Activated T-cell treated with anti-CD3 and anti-CD28 coated beads, Interleukin-2, amount 50 U/mL, for 4 hours (primary cell): ENCODE results near the gene TRAK2. TPM values are rescaled to one million over a fixed set of nuclear protein-coding genes. Genes with fewer than 3 reads are reported as not detected.
"Not testable (repeated sequence)": the region's sequence is repeated elsewhere in the genome, so short reads cannot be mapped to it uniquely, and the experiment has no call there.

ENCODE experiments used
- ATAC-seq, 2 donors: fragments of 200-7000 bp; cut with Tn5 transposase; one replicate each; pipeline ENCODE4 v1.10.0; 2021
- DNase-seq: peaks from one replicate; pipeline ENCODE4 v3.0.0-alpha.2; 2020
- H3K27me3 Mint-ChIP-seq: one replicate; pipeline ENCODE4 v1.8.0; 2021; ENCODE audit warnings: low read depth, mixed read lengths
- H3K36me3 Mint-ChIP-seq: one replicate; pipeline ENCODE4 v1.8.0; 2022; ENCODE audit warnings: mixed read lengths; ENCODE audit not compliant: insufficient read depth
- H3K4me1 Mint-ChIP-seq: one replicate; pipeline ENCODE4 v1.8.0; 2021; ENCODE audit warnings: low read depth, mixed read lengths
- H3K4me3 Mint-ChIP-seq: one replicate; pipeline ENCODE4 v1.8.0; 2021; ENCODE audit warnings: mild to moderate bottlenecking, moderate library complexity, mixed read lengths
- H3K9me3 Mint-ChIP-seq: one replicate; pipeline ENCODE4 v1.8.0; 2021; ENCODE audit warnings: mixed read lengths
- total RNA-seq, 3 donors: library from RNA; stranded (reverse); gene quantifications; one replicate each; pipeline ENCODE4 v1.2.1, GENCODE V29; 2021

The TRAK2 gene
- 10 to 100 TPM; 18.1 to 18.4 (median 18.4) TPM for total RNA-seq

DNA sequence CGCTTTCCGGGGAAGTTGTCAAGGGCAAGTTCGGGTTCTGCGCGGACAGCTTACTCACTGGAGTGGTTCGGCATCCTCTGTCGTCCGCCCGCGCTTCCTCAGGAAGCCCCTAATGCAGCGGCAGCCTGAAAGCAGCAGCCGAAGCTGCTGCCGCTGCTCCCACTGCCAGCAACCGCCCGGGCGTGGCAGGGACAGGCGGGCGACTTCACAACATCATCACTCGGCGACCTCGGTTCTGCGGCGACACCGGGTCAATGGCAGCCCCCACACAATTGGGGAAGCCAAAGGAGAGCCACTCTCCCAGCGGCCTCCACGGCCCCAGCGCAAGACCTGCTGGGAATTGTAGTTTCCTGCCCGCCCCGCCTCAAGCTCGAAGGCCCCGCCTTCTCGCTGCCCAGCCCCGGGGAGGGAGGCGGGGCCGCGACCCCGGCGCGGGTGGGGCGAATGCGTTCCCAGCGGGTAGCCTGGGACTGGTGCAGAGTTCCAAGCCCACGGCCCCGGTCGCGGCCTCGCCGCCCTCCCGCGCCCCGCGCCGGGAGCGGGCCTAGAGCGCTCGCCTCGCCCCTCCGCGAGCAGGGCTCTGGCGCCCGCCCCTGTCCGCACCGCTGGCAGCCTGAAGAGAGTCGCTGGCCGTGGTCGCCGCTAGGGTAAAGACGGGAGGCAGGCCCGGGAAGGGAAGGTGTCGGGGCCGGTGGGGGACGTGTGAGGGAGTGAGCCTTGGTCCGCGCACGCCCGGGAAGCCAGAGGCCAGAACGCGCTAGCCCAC lies at the start of gene TRAK2, which contains the start of gene STRADB:
Gene TRAK2, minus strand, starts transcription at position 167 of the 766 bp plus-strand sequence. CDS start 30,951 bp downstream, outside the sequence.
Gene STRADB, plus strand, starts transcription at position 449 of the 766 bp plus-strand sequence. CDS start 3,101 bp downstream, outside the sequence.
- ATAC-seq = peak; percentile 91
- peak within 1 kb of the TSS; percentile 95 for H3K4me3 Mint-ChIP-seq
- H3K36me3 Mint-ChIP-seq = peaks cover 5% of the 10 kb centered on the region
- peak; percentile 91 for DNase-seq
- peaks cover 44% of the 10 kb centered on the region for H3K4me1 Mint-ChIP-seq
- no peaks in the 10 kb centered on the region for H3K27me3 Mint-ChIP-seq
- no peaks in the 10 kb centered on the region for H3K9me3 Mint-ChIP-seq

GRCh38 chr2:201500534-201500933 lies 49.3 kb upstream of the TRAK2 start:
- H3K9me3 Mint-ChIP-seq = peaks cover 20% of the 10 kb centered on the region
- DNase-seq = no peak
- H3K36me3 Mint-ChIP-seq = peaks cover 6% of the 10 kb centered on the region
- ATAC-seq = no peak
- no peaks in the 10 kb centered on the region for H3K4me1 Mint-ChIP-seq
- H3K27me3 Mint-ChIP-seq = no peaks in the 10 kb centered on the region
- no peak overlapping the region for H3K4me3 Mint-ChIP-seq

DNA sequence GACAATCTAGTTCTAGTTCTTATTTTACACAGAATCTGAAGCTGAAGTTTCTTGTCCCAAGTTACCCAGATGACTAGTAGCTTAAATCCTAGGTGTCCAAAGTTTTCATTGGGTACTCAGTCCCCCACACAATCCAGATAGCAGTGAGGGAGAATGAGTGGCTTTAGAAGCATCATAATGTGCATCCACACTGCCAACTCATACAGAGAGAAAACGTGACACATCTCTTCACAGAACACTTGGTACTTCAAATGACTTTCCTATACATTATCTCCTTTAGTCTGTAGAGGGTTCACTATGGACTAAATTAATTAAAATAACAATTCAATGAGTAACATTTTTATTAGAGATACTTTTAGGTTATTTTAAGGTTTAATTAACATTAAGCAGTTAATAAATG lies 45.5 kb upstream of the TRAK2 start:
- Mint-ChIP-seq H3K4me3 (no peak overlapping the region), H3K9me3 (peaks cover 4% of the 10 kb centered on the region), H3K4me1 (no peaks in the 10 kb centered on the region), H3K27me3 (no peaks in the 10 kb centered on the region), H3K36me3 (peaks cover 3% of the 10 kb centered on the region)
- DNase-seq (no peak), ATAC-seq (no peak)

GRCh38 chr2:201490291-201490690 lies 39.0 kb upstream of the TRAK2 start:
- no peaks in the 10 kb centered on the region for H3K4me1 Mint-ChIP-seq
- no peaks in the 10 kb centered on the region for H3K36me3 Mint-ChIP-seq
- no peak overlapping the region for H3K4me3 Mint-ChIP-seq
- ATAC-seq = no peak
- DNase-seq = no peak
- no peaks in the 10 kb centered on the region for H3K27me3 Mint-ChIP-seq
- H3K9me3 Mint-ChIP-seq = no peaks in the 10 kb centered on the region

- H3K27me3 Mint-ChIP-seq = no peaks in the 10 kb centered on the region
- no peaks in the 10 kb centered on the region for H3K4me1 Mint-ChIP-seq
- peaks cover 5% of the 10 kb centered on the region for H3K36me3 Mint-ChIP-seq
- no peak for ATAC-seq
- DNase-seq = no peak
- no peak overlapping the region for H3K4me3 Mint-ChIP-seq
- no peaks in the 10 kb centered on the region for H3K9me3 Mint-ChIP-seq
Measured at GRCh38 chr2:201484805-201485204, 33.5 kb upstream of the TRAK2 start.

DNA sequence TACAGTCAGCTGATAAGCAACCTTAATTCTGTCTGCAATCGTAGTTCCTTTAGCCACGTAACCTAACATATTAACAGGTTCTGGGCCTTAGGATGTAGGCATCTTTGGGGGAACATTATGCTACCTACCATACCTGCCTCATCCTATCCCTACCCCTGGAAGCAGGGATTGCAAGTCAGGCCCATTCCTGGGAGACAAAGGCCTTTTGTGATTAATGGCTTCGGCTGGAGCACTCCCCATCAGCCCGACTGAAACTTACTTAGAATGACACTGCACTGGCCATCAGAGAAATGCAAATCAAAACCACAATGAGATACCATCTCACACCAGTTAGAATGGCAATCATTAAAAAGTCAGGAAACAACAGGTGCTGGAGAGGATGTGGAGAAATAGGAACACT lies 32.5 kb upstream of the TRAK2 start:
- not testable (repeated sequence) for H3K4me3 Mint-ChIP-seq, ATAC-seq, H3K9me3 Mint-ChIP-seq, H3K36me3 Mint-ChIP-seq, H3K4me1 Mint-ChIP-seq, H3K27me3 Mint-ChIP-seq, DNase-seq

GRCh38 chr2:201483342-201483741 lies 32.1 kb upstream of the TRAK2 start:
- Mint-ChIP-seq H3K4me1 (no peaks in the 10 kb centered on the region), H3K36me3 (peaks cover 7% of the 10 kb centered on the region), H3K27me3 (no peaks in the 10 kb centered on the region), H3K9me3 (no peaks in the 10 kb centered on the region), H3K4me3 (no peak overlapping the region)
- ATAC-seq (no peak), DNase-seq (no peak)

GRCh38 chr2:201482543-201482942 lies 31.3 kb upstream of the TRAK2 start:
- no peak for ATAC-seq
- H3K9me3 Mint-ChIP-seq = no peaks in the 10 kb centered on the region
- H3K36me3 Mint-ChIP-seq = peaks cover 9% of the 10 kb centered on the region
- no peak for DNase-seq
- no peaks in the 10 kb centered on the region for H3K4me1 Mint-ChIP-seq
- H3K27me3 Mint-ChIP-seq = no peaks in the 10 kb centered on the region
- H3K4me3 Mint-ChIP-seq = no peak overlapping the region

DNA sequence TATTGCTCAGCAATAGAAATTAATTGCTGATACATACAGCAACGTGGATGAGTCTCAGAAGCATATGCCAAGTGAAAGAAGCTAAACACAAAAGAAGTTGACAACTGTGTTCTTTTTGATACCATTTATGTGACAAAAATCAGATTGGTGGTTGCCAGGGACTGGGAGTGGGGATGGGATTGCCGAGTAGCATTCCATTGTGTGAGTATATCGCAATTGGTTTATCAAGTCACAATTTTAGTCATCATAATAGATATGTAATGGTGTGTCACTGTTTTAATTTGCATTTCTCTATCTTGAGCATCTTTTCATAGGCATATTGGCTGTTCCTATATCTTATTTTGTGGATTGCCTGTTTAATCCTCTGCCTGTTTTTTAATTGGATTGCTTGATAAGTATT lies 21.2 kb upstream of the TRAK2 start:
- ATAC-seq = no peak
- Mint-ChIP-seq H3K4me3 (no peak overlapping the region), H3K9me3 (no peaks in the 10 kb centered on the region)

DNA sequence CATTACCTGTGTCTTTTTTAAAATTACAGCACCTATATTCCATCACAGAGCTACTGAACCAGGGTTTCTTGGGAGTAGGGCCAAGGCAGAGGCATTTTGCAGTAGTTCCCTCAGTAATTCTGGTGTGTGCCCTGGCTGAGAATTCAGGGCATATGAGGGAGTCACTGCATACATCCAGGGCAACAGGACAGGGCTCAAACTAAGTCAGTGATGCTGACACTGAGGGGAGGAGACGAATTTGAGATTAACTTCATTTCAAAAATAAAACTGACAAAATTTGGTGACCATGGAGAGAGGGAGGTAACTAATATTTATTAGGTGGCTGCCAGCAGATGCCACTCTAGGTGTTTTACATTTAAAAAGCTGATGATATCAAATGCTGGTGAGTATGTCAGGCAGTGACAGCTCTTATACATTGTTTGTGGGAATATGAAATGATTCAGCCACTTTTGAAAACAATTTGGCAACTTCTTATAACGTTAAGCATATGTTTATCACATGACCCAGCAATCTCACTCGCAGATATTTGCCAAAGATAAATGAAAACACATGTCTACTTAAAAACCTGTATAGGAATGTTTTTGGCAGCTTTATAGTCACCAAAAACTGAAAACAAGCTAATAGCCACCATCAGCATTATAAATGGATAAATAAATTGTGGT lies 20.6 kb upstream of the TRAK2 start:
- Mint-ChIP-seq H3K4me1 (peaks cover 4% of the 10 kb centered on the region), H3K9me3 (no peaks in the 10 kb centered on the region), H3K27me3 (no peaks in the 10 kb centered on the region), H3K4me3 (no peak overlapping the region), H3K36me3 (peaks cover 50% of the 10 kb centered on the region)
- ATAC-seq (no peak), DNase-seq (no peak)

More for the DNA sequence above, 21.2 kb upstream of the TRAK2 start:
- Mint-ChIP-seq H3K4me1 (peaks cover 4% of the 10 kb centered on the region), H3K27me3 (no peaks in the 10 kb centered on the region), H3K36me3 (peaks cover 47% of the 10 kb centered on the region)
- DNase-seq = no peak

GRCh38 chr2:201470821-201471731 lies 19.8 kb upstream of the TRAK2 start:
- peaks cover 4% of the 10 kb centered on the region for H3K4me1 Mint-ChIP-seq
- no peak overlapping the region for H3K4me3 Mint-ChIP-seq
- H3K36me3 Mint-ChIP-seq = peaks cover 50% of the 10 kb centered on the region
- no peaks in the 10 kb centered on the region for H3K27me3 Mint-ChIP-seq
- ATAC-seq = no peak
- no peaks in the 10 kb centered on the region for H3K9me3 Mint-ChIP-seq
- no peak for DNase-seq

- H3K9me3 Mint-ChIP-seq = no peaks in the 10 kb centered on the region
- DNase-seq (no peak), ATAC-seq (no peak)
- peaks cover 54% of the 10 kb centered on the region for H3K36me3 Mint-ChIP-seq
- peaks cover 4% of the 10 kb centered on the region for H3K4me1 Mint-ChIP-seq
- H3K27me3 Mint-ChIP-seq = no peaks in the 10 kb centered on the region
- H3K4me3 Mint-ChIP-seq = no peak overlapping the region
Measured at GRCh38 chr2:201467666-201468065, 16.4 kb upstream of the TRAK2 start.

DNA sequence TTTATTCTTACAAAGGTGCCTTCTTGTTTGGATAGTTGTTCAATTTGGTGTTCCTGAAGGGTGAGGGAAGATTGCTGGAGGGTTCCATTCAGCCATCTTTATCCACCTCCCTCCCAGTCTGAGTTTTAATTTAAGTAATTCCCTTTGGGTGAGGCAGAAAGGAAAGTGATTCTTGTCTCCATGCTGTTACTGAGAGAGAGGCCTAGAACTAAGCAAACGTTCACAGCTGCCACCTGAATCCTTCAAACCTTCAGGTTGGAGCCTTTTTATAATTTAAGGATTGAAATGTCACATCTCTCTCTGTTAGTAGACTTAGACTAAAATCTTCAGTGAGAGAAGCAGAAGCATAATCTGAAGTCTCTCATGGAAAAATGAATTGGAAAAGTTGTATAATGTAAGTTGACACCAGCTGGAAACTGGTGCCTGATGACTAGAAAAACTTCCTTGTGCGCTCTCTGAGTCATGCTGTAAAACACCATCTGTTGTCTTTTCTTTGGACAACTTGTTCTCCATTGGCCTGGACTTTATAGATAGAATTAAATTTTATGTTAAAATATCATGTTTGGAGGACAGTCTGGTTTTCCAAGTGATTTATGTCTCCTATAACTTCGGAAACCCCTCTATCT lies 14.9 kb upstream of the TRAK2 start:
- peaks cover 4% of the 10 kb centered on the region for H3K9me3 Mint-ChIP-seq
- no peak for ATAC-seq
- peaks cover 4% of the 10 kb centered on the region for H3K4me1 Mint-ChIP-seq
- DNase-seq = no peak
- no peak overlapping the region for H3K4me3 Mint-ChIP-seq
- no peaks in the 10 kb centered on the region for H3K27me3 Mint-ChIP-seq
- H3K36me3 Mint-ChIP-seq = peaks cover 59% of the 10 kb centered on the region

GRCh38 chr2:201465524-201465971 lies 14.3 kb upstream of the TRAK2 start:
- ATAC-seq (no peak), DNase-seq (no peak)
- Mint-ChIP-seq H3K9me3 (peaks cover 4% of the 10 kb centered on the region), H3K27me3 (no peaks in the 10 kb centered on the region), H3K4me1 (peaks cover 4% of the 10 kb centered on the region), H3K36me3 (peaks cover 57% of the 10 kb centered on the region), H3K4me3 (no peak overlapping the region)
